GM10248 (cell line): ENCODE measurements around the gene GPR21.

ENCODE experiments used
- CTCF ChIA-PET: fragments of 300-600 bp; sonication (Branson Sonifier 250); formaldehyde crosslinking; extraction: SDS; loops from one replicate; lab custom pipeline; 2021; ENCODE audit warnings: antibody characterized with exemption; lab: Yijun Ruan, JAX
- POLR2A ChIA-PET: fragments of 350-650 bp; sonication (Branson Sonifier 250); formaldehyde crosslinking; extraction: SDS; loops from one replicate; lab custom pipeline; 2020; ENCODE audit warnings: antibody characterized with exemption; lab: Yijun Ruan, JAX
- DNase-seq: peaks from one replicate; pipeline ENCODE4 v3.0.0; 2012; ENCODE audit errors: extremely low spot score
- CTCF ChIP-seq: IDR thresholded peaks from 2 replicates; pipeline ENCODE4 v1.5.1; 2012; ENCODE audit warnings: mild to moderate bottlenecking, low read depth; ENCODE audit errors: extremely low read depth, missing control alignments, control extremely low read depth

GPR21 gene

GRCh38 chr9:123027517-123027916 is 6.0 kb upstream of the GPR21 start:
- no peak for TF ChIP-seq CTCF
- no peak for DNase-seq
- CTCF ChIA-PET = interaction anchor here (1.1 kb wide), 1 partner anchor 29 kb away, joined by 3 read pairs; no protein-coding TSS in a partner anchor
- POLR2A ChIA-PET = no interaction called here

- TF ChIP-seq CTCF = no peak
- DNase-seq = no peak
- POLR2A ChIA-PET = no interaction called here
- CTCF ChIA-PET = no interaction called here
These were observed 5.3 kb upstream of the GPR21 start for GRCh38 chr9:123028136-123028535.

- POLR2A ChIA-PET = interaction anchor here (0.7 kb wide), 1 partner anchor 342 kb away, joined by 3 read pairs; no protein-coding TSS in a partner anchor
- CTCF ChIA-PET = interaction anchor here (1.2 to 1.3 kb wide), 3 partner anchors 12 to 325 kb away, joined by 3 to 4 read pairs (median 3); no protein-coding TSS in a partner anchor
- DNase-seq = no peak
- TF ChIP-seq CTCF = no peak
These were observed 4.5 kb upstream of the GPR21 start for GRCh38 chr9:123028973-123029372.

GRCh38 chr9:123031963-123032362 is 1.5 kb upstream of the GPR21 start:
- TF ChIP-seq CTCF = no peak
- POLR2A ChIA-PET = no interaction called here
- CTCF ChIA-PET = no interaction called here
- DNase-seq = no peak

GRCh38 chr9:123033864-123034601 is 566 bp downstream of the GPR21 start:
- peak; percentile 26 for DNase-seq
- CTCF ChIA-PET = interaction anchor here (0.9 to 1.2 kb wide), 2 partner anchors 14 to 316 kb away, joined by 3 to 4 read pairs; no protein-coding TSS in a partner anchor
- POLR2A ChIA-PET = no interaction called here
- no peak for TF ChIP-seq CTCF

GRCh38 chr9:123034881-123035510 is 1.5 kb downstream of the GPR21 start:
- POLR2A ChIA-PET = no interaction called here
- DNase-seq = no peak
- no peak for TF ChIP-seq CTCF
- CTCF ChIA-PET = interaction anchor here (0.9 kb wide), 1 partner anchor 315 kb away, joined by 3 read pairs; no protein-coding TSS in a partner anchor
